Lower leg skin (tissue), 4 donors: ENCODE results near the gene PRKCE. TPM values are rescaled to one million over a fixed set of nuclear protein-coding genes. Genes with fewer than 3 reads are reported as not detected.

ENCODE experiments used
- DNase-seq, 2 donors: peaks; one replicate each; pipeline ENCODE4 v3.0.0-alpha.2; 2019; ENCODE audit warnings: low spot score in 2 of 2
- H3K4me3 ChIP-seq: fragments of 200-600 bp; sonication (generic); 2 replicates; pipeline ENCODE4 v1.5.1; 2017; ENCODE audit warnings: mild to moderate bottlenecking, low read depth; ENCODE audit not compliant: poor library complexity, severe bottlenecking
- CTCF ChIP-seq, 3 donors: fragments of 450-650 bp; IDR thresholded peaks; one replicate each; pipeline ENCODE4 v1.5.1; 2016; ENCODE audit warnings: antibody characterized with exemption in 3 of 3, mild to moderate bottlenecking in 3 of 3, moderate library complexity in 2 of 3
- POLR2A ChIP-seq, 2 donors: fragments of 450-650 bp; IDR thresholded peaks; one replicate each; pipeline ENCODE4 v1.6.1; 2016 to 2017; ENCODE audit warnings: antibody characterized with exemption in 2 of 2, mild to moderate bottlenecking in 1 of 2, moderate library complexity in 1 of 2
- WGBS, 2 donors: methylation state at CpG; one replicate each; pipeline ENCODE4 v1.1.5; 2018; 5-methylcytosine and 5-hydroxymethylcytosine counted together
- intact Hi-C: fragments of 100-400 bp; cut with DNase I; formaldehyde crosslinking; loops from one replicate; pipeline ENCODE4 v1.15.0; 2023; ENCODE audit warnings: low total_unique reads
- total RNA-seq, 4 donors: library from RNA; depleted of rRNA; stranded (reverse); fragments of >200 nt; gene quantifications; one replicate each; pipeline ENCODE4 v1.1.0, GENCODE V29; 2016

The PRKCE gene
- total RNA-seq, 4 donors from 2014 or later = 3.5 to 10.3 (median 6.1) TPM

- no peak for TF ChIP-seq CTCF (IDR thresholded peaks at IDR 0.05)
- TF ChIP-seq POLR2A (IDR thresholded peaks at IDR 0.05) = no peak
- no peak overlapping the region for H3K4me3 ChIP-seq
- WGBS, 2 donors = 83 to 92% methylated on average over 6 of the region's 6 CpGs
- intact Hi-C loops = no loop called here
- peak in 1 of 2 donors; percentile 40 for DNase-seq
Observed at GRCh38 chr2:45825001-45825651, 173.7 kb downstream of the PRKCE start.

GRCh38 chr2:45826460-45826859 lies 175.0 kb downstream of the PRKCE start:
- peak in 1 of 2 donors; percentile 76 for DNase-seq
- TF ChIP-seq CTCF (IDR thresholded peaks at IDR 0.05) (no peak), POLR2A (IDR thresholded peaks at IDR 0.05) (no peak)

GRCh38 chr2:45826884-45827635 lies 175.6 kb downstream of the PRKCE start:
- TF ChIP-seq POLR2A (IDR thresholded peaks at IDR 0.05) (no peak), CTCF (IDR thresholded peaks at IDR 0.05) (no peak)
- H3K4me3 ChIP-seq = no peak overlapping the region
- intact Hi-C loops = no loop called here
- WGBS, 2 donors = 48 to 76% methylated on average over 10 of the region's 10 CpGs
- peak in 1 of 2 donors; percentile 95 for DNase-seq

More at GRCh38 chr2:45826460-45826859, 175.0 kb downstream of the PRKCE start:
- intact Hi-C loops = no loop called here
- H3K4me3 ChIP-seq = no peak overlapping the region
- WGBS, 2 donors = 74 to 77% methylated on average over 6 of the region's 6 CpGs

GRCh38 chr2:45830322-45830721 lies 178.8 kb downstream of the PRKCE start:
- no peak for DNase-seq
- no peak overlapping the region for H3K4me3 ChIP-seq
- TF ChIP-seq POLR2A (IDR thresholded peaks at IDR 0.05) = no peak
- no peak for TF ChIP-seq CTCF (IDR thresholded peaks at IDR 0.05)
- intact Hi-C loops = no loop called here

GRCh38 chr2:45833301-45833967 lies 182.0 kb downstream of the PRKCE start:
- DNase-seq = no peak
- H3K4me3 ChIP-seq = no peak overlapping the region
- no peak for TF ChIP-seq CTCF (IDR thresholded peaks at IDR 0.05)
- TF ChIP-seq POLR2A (IDR thresholded peaks at IDR 0.05) = no peak
- intact Hi-C loops = no loop called here
- WGBS, 2 donors = 79 to 85% methylated on average over 3 of the region's 3 CpGs
